Activated naive CD4-positive, alpha-beta T cell treated with anti-CD3 and anti-CD28 coated beads, Interleukin-2, amount 50 U/mL, for 72 hours (primary cell): ENCODE data around the gene HERPUD1. TPM values are rescaled to one million over a fixed set of nuclear protein-coding genes. Genes with fewer than 3 reads are reported as not detected.
"Not testable (repeated sequence)": the region's sequence is repeated elsewhere in the genome, so short reads cannot be mapped to it uniquely, and the experiment has no call there.

ENCODE experiments used
- ATAC-seq, 2 donors: fragments of 150-1000 bp; cut with Tn5 transposase; 2 replicates each; pipeline ENCODE4 v1.10.0; 2021; ENCODE audit warnings: mild to moderate bottlenecking in 2 of 2, moderate library complexity in 2 of 2
- DNase-seq, 2 donors: peaks; one replicate each; pipeline ENCODE4 v3.0.0; 2021 to 2022; ENCODE audit warnings: low spot score in 2 of 2
- H3K27ac Mint-ChIP-seq, 2 donors: one replicate each; pipeline ENCODE4 v1.8.0; 2022; ENCODE audit warnings: mild to moderate bottlenecking in 2 of 2, mixed read lengths in 2 of 2
- H3K36me3 Mint-ChIP-seq, 2 donors: one replicate each; pipeline ENCODE4 v1.8.0; 2022; ENCODE audit warnings: mixed read lengths in 2 of 2
- H3K9me3 Mint-ChIP-seq, 2 donors: one replicate each; pipeline ENCODE4 v1.8.0; 2022; ENCODE audit warnings: mixed read lengths in 2 of 2
- total RNA-seq, 2 donors: library from RNA; stranded (reverse); gene quantifications; one replicate each; pipeline ENCODE4 v1.2.3, GENCODE V29; 2022

HERPUD1 gene
- total RNA-seq, 2 donors from 2014 or later, result 146 to 175 TPM

GRCh38 chr16:56989988-56990387 is 58.0 kb downstream of the HERPUD1 start:
- ATAC-seq (no peak), DNase-seq (peak in 1 of 2 donors; percentile 54)
- Mint-ChIP-seq H3K36me3 (peaks cover 77 to 81% of the 10 kb centered on the region in 2 donors), H3K9me3 (no peaks in the 10 kb centered on the region), H3K27ac (peak overlapping the region; percentile 100)

- DNase-seq, result peak; percentile 36 to 55
- Mint-ChIP-seq H3K27ac (peak overlapping the region; percentile 100), H3K9me3 (no peaks in the 10 kb centered on the region), H3K36me3 (peaks cover 74 to 75% of the 10 kb centered on the region in 2 donors)
- ATAC-seq, result no peak
These were observed 58.7 kb downstream of the HERPUD1 start for GRCh38 chr16:56990407-56991286.

- peak in 1 of 2 donors; percentile 21 for DNase-seq
- H3K27ac Mint-ChIP-seq, result peak overlapping the region in 1 of 2 donors; percentile 100
- H3K36me3 Mint-ChIP-seq, result peaks cover 64 to 78% of the 10 kb centered on the region in 2 donors
- H3K9me3 Mint-ChIP-seq, ATAC-seq: not testable (repeated sequence)
These were observed 60.5 kb downstream of the HERPUD1 start for GRCh38 chr16:56992431-56992830.

GRCh38 chr16:56993204-56993603 is 61.3 kb downstream of the HERPUD1 start:
- Mint-ChIP-seq H3K9me3 (no peaks in the 10 kb centered on the region), H3K27ac (peak overlapping the region; percentile 90 to 100), H3K36me3 (peaks cover 57 to 73% of the 10 kb centered on the region in 2 donors)
- no peak for ATAC-seq
- no peak for DNase-seq

- Mint-ChIP-seq H3K9me3 (no peaks in the 10 kb centered on the region), H3K36me3 (peaks cover 53 to 63% of the 10 kb centered on the region in 2 donors), H3K27ac (peak overlapping the region; percentile 76 to 100)
- peak in 1 of 2 donors; percentile 53 for DNase-seq
- no peak for ATAC-seq
These were observed 62.4 kb downstream of the HERPUD1 start for GRCh38 chr16:56994311-56994710.

Other genes with a start within 250 kb of the HERPUD1 start
- 10 to 100 TPM; 13.3 to 28.3 TPM for gene MT1X, start 249.7 kb upstream of the HERPUD1 start, total RNA-seq
- gene NUP93, start 202.0 kb upstream of the HERPUD1 start, total RNA-seq, result 100 to 1,000 TPM; 124 to 128 TPM
- gene SLC12A3, start 66.9 kb upstream of the HERPUD1 start, total RNA-seq, result not detected
- not detected for gene CETP, start 29.8 kb downstream of the HERPUD1 start, total RNA-seq
- 100 to 1,000 TPM; 231 to 254 TPM for gene NLRC5, start 57.4 kb downstream of the HERPUD1 start, total RNA-seq
- gene CPNE2, start 160.4 kb downstream of the HERPUD1 start, total RNA-seq, result 10 to 100 TPM in 1 of 2 donors, 1 to 10 TPM in 1; 5.1 to 11.5 TPM